ENCODE results near the gene BLNK.

The BLNK gene

GRCh38 chr10:96254976-96255375 is 16.4 kb downstream of the BLNK start (continued):
- TF ChIP-seq ZNF558 (tag by site-specific recombination; IDR thresholded peaks at IDR 0.05) (no peak), ZBTB7A (tag by site-specific recombination; IDR thresholded peaks at IDR 0.05; ENCODE audit: low read depth) (no peak), ZNF266 (tag by site-specific recombination; IDR thresholded peaks at IDR 0.05; ENCODE audit: low read depth) (no peak), ZFP37 (tag by site-specific recombination; IDR thresholded peaks at IDR 0.05) (no peak), ZNF548 (tag by site-specific recombination; IDR thresholded peaks at IDR 0.05) (no peak)

DNA sequence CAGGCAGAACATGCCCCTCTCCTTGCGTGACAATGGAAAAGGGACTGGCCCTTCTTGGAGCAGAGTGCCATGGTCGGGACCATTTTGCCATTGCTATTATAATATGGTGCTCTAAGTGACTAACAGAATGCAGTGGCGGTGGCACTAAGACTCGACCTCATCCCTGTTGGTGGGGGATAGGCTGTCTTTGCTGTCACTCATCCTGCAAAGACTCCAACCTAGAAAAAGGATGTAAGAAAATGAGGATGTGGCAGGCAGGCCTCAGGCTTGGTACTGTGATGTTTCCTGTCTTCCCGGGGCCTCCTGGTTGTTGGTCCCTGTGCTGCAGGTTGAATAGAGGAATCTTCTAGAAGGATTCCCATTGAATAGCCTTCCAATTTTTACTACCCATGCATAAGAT is 18.6 kb downstream of the BLNK start:
- ChIA-PET POLR2A (no interaction called here), CTCF (interaction anchor here (2.2 kb wide), 1 partner anchor 23 kb away, joined by 17 read pairs; no protein-coding TSS in a partner anchor)
- Histone ChIP-seq H3K9me3 (ENCODE audit: control insufficient read depth, insufficient read depth, low read depth, low read length) (no peaks in the 10 kb centered on the region), H3K36me3 (ENCODE audit: control insufficient read depth in 2 of 2, insufficient read depth in 1 of 2, low read length in 2 of 2) (no peaks in the 10 kb centered on the region), H3K27ac (ENCODE audit: extremely low read depth, low read depth, low read length) (no peak overlapping the region), H3K4me3 (ENCODE audit: low read depth, low read length) (no peak overlapping the region), H3K4me1 (ENCODE audit: control insufficient read depth, insufficient read depth, low read length) (no peaks in the 10 kb centered on the region)
- TF ChIP-seq ZBTB21 (tag by site-specific recombination; IDR thresholded peaks at IDR 0.05) = no peak
- TF ChIP-seq ZNF23 (tag by site-specific recombination; IDR thresholded peaks at IDR 0.05; ENCODE audit: borderline replicate concordance) = no peak
- TF ChIP-seq ZNF169 (tag by site-specific recombination; IDR thresholded peaks at IDR 0.05) = no peak
- no peak for TF ChIP-seq OVOL3 (tag by site-specific recombination; IDR thresholded peaks at IDR 0.05)

DNA sequence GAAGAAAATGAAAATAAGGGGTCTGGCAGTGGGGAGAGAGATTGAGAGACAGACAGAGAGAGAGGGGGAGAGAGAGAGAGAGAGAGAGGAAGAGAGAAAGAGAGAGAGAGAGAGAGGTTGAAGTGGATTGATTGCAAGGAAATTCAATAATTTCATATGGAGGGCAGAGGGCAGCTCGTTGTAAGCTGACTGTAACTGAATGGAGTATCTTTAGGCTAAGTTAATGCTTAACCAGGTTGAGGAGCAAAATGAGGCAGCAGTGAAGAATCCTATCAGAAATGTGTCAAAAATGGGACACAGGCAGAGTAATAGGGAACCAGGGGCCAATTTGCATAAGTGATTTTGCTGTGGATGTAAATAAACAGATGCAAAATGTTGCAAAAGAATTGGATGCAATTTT is 21.0 kb downstream of the BLNK start:
- POLR2A ChIA-PET = no interaction called here
- TF ChIP-seq ZNF596 (tag by site-specific recombination; IDR thresholded peaks at IDR 0.05) (peak; percentile 85), GLI4 (tag by site-specific recombination; IDR thresholded peaks at IDR 0.05) (no peak)
- CTCF ChIA-PET = interaction anchor here (1.0 to 2.2 kb wide), 2 partner anchors 13 to 21 kb away, joined by 4 to 17 read pairs; no protein-coding TSS in a partner anchor
- H3K27ac ChIP-seq (ENCODE audit: extremely low read depth, low read depth, low read length) = no peak overlapping the region
- H3K4me1 ChIP-seq (ENCODE audit: control insufficient read depth, insufficient read depth, low read length) = no peaks in the 10 kb centered on the region
- no peaks in the 10 kb centered on the region for H3K36me3 ChIP-seq (ENCODE audit: control insufficient read depth in 2 of 2, insufficient read depth in 1 of 2, low read length in 2 of 2)
- H3K9me3 ChIP-seq (ENCODE audit: control insufficient read depth, insufficient read depth, low read depth, low read length) = no peaks in the 10 kb centered on the region
- no peak overlapping the region for H3K4me3 ChIP-seq (ENCODE audit: low read depth, low read length)

GRCh38 chr10:96249264-96249663 is 22.1 kb downstream of the BLNK start:
- Histone ChIP-seq H3K4me1 (ENCODE audit: control insufficient read depth, insufficient read depth, low read length) (no peaks in the 10 kb centered on the region), H3K27ac (ENCODE audit: extremely low read depth, low read depth, low read length) (no peak overlapping the region), H3K9me3 (ENCODE audit: control insufficient read depth, insufficient read depth, low read depth, low read length) (no peaks in the 10 kb centered on the region), H3K4me3 (ENCODE audit: low read depth, low read length) (no peak overlapping the region), H3K36me3 (ENCODE audit: control insufficient read depth in 2 of 2, insufficient read depth in 1 of 2, low read length in 2 of 2) (no peaks in the 10 kb centered on the region)
- ChIA-PET CTCF (interaction anchor here (1.3 kb wide), 1 partner anchor 20 kb away, joined by 4 read pairs; no protein-coding TSS in a partner anchor), POLR2A (interaction anchor here (0.9 kb wide), 1 partner anchor 12 kb away, joined by 3 read pairs; no protein-coding TSS in a partner anchor)
- TF ChIP-seq ZNF239 (tag by site-specific recombination; IDR thresholded peaks at IDR 0.05) = no peak
- no peak for TF ChIP-seq ZNF274 (IDR thresholded peaks at IDR 0.05; ENCODE audit: low read length)
- no peak for TF ChIP-seq ZNF274 (tag by site-specific recombination; IDR thresholded peaks at IDR 0.05; ENCODE audit: borderline replicate concordance)
- no peak for TF ChIP-seq ZFP41 (tag by site-specific recombination; IDR thresholded peaks at IDR 0.05; ENCODE audit: borderline replicate concordance)
- no peak for TF ChIP-seq ZNF791 (tag by site-specific recombination; IDR thresholded peaks at IDR 0.05)
- TF ChIP-seq ZNF76 (tag by site-specific recombination; IDR thresholded peaks at IDR 0.05; ENCODE audit: borderline replicate concordance, low read depth) = no peak
- TF ChIP-seq ZNF843 (tag by site-specific recombination; IDR thresholded peaks at IDR 0.05) = no peak
- TF ChIP-seq ZBTB49 (tag by site-specific recombination; IDR thresholded peaks at IDR 0.05; ENCODE audit: low read depth) = no peak
- TF ChIP-seq ZNF558 (tag by site-specific recombination; IDR thresholded peaks at IDR 0.05) = no peak
- no peak for TF ChIP-seq ZSCAN30 (tag by site-specific recombination; IDR thresholded peaks at IDR 0.05)
- no peak for TF ChIP-seq ZNF19 (tag by site-specific recombination; IDR thresholded peaks at IDR 0.05; ENCODE audit: low read depth)
- TF ChIP-seq PRDM1 (tag by site-specific recombination; IDR thresholded peaks at IDR 0.05) = no peak
- no peak for TF ChIP-seq ZNF518A (tag by site-specific recombination; conservative IDR thresholded peaks at IDR 0.05; ENCODE audit: low read depth)
- no peak for TF ChIP-seq MYNN (tag by site-specific recombination; IDR thresholded peaks at IDR 0.05; ENCODE audit: borderline replicate concordance)

All from HEK293 (cell line).